ENCODE measurements around the gene DAZAP2. TPM values are rescaled to one million over a fixed set of nuclear protein-coding genes. Genes with fewer than 3 reads are reported as not detected.
"Not testable (repeated sequence)": the region's sequence is repeated elsewhere in the genome, so short reads cannot be mapped to it uniquely, and the experiment has no call there.

Gene DAZAP2
- total RNA-seq, 1 donor from 2014 or later = 263 TPM

DNA sequence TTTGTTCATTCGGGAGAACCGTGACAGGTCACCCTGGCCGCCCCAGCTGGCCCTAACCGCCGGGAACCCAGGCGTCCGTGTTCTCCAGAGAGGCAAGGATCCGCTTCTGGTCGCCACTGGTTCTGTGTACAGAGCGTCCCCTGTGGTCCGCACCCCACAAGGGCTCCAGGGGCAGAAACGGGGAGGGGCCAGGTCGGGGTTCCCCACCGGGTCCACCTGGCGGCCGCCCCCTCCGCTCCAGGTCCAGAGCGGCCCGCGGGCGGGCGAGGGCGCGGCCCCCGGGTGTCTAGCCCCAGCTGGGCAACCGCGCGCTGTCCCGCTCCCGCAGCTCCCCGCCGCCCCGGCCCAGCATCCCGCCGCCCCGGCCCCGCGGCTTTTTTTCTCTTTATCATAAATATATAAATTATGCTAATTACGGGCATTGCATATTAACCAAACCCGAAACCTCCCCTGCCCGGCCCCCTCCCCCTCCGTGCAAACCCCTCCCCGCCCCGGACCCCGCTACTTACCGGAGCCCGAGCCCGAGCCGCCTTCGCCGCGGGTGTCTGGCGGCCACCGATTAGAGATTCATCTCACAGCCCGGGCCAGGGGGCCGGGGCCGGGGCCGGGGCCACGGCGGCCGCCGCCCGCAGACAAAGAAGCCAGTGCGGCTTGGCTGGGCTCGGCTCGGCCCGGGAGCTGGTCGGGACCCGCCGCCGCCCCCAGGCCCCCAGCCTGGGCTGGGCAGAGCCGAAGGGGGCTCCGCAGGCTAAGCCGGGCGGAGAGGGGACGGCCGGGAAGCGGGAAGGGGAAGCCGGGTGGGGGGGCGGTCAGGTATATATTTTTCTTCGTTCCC, 21.3 kb upstream of the DAZAP2 start:
- DNase-seq (ENCODE audit: low spot score) = peak; percentile 40

DNA sequence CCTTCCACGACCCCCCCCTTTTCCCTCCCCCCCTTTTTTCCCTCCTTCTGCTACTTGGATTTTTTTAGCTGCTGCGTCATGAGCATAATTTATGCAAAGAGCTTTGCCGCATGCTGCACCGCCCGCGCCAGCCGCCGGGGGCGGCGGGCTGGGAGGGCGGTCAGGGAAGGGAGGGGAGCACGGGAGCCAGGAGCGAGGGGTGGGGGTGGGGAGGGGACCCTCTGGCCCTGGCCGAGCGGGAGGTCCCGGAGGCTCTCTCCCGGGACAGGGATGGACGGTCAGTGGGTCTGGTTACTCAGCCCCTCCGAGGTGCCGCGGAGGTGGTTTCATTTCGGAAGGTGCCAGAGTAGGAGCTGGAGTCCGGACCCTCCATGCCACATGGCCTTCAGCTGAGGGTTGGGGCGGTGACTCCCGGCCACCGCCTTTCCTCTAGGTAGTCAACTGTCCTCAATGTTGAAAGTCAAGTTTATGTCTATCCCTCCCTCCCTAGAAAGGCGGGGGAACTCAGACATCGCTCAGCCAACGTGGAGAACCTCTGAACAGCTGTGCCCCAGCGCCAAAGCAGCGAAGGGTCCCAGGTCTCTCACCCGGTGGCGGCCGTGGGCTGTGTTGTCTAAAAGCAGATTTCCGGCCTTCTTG, 20.5 kb upstream of the DAZAP2 start, which contains the start of gene POU6F1:
POU6F1 (minus strand) TSS at position 95 of the 639 bp plus-strand sequence. CDS start 11,226 bp downstream, outside the sequence.
- DNase-seq (ENCODE audit: low spot score) = peak; percentile 65

DNA sequence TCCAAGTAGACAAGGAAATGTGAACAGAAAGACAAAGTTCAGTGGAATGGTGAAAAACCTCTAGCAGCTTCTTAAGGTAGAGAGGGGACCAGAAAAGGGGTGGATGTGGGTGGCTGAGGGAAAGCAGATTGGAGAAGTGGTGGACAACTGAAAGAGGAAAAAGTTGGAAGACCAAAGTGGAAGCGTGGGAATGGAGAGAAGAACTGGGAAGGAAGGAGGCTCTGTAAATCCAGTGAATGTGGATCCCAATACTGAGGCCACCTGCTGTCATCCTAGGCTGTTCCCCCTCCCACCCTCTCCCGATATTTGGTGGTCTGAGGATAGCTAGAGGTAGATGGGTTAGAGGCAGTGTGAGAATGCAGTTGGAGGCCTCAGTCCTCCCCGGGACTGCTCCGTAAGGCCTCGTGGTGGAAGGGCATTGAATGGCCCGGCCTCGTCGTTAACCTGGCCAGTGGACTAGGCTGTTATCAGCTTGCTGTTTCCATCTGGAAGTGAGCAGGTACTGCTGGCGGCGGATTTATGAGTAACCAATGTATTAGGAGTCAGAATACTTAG, 19.9 kb upstream of the DAZAP2 start:
- peak; percentile 36 for DNase-seq (ENCODE audit: low spot score)

GRCh38 chr12:51219322-51219721, 19.3 kb upstream of the DAZAP2 start:
- no peak for DNase-seq (ENCODE audit: low spot score)

- DNase-seq (ENCODE audit: low spot score) = not testable (repeated sequence)
Observed at GRCh38 chr12:51219857-51220256, 18.8 kb upstream of the DAZAP2 start.

GRCh38 chr12:51222461-51222860, 16.2 kb upstream of the DAZAP2 start:
- no peak for DNase-seq (ENCODE audit: low spot score)

GRCh38 chr12:51224625-51225024, 14.0 kb upstream of the DAZAP2 start:
- no peak for DNase-seq (ENCODE audit: low spot score)

DNA sequence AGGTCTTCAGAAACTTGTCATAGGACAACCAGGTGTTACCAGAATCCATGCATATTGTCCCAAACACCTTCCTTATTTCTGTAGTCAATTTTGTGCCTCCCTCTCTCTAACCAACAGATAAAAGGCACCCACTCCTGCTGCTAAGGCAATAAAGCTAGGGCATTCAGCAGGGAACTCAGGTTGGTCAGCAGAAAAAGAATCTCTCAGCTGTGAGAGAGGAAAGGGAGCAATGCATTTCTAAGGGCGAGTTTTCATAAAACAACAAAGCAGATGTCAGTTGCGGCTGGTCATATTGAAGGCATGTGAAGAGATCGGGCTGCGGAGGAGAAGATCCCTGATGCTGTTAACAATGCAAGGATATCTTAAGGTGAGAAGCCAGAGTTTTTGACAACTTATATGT, 13.4 kb upstream of the DAZAP2 start:
- no peak for DNase-seq (ENCODE audit: low spot score)

DNA sequence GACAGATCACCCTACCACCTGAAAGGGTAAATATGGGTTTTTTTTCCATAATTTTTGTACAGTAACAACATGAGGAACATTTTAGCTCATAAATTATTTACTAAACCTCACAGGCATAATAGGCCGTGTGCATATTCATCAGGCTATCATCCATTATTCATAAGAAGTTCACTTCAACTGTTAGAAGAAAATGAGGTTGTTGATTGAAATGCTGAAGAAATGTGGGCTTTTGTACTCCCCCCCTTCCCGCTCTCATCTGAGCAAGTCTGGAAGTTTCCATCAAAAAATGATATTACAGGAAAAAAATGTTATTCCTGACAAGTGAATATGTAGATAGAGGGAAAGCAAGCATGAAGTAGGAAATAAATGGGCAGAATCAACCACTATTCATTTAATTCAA, 12.9 kb upstream of the DAZAP2 start:
- DNase-seq (ENCODE audit: low spot score) = no peak

GRCh38 chr12:51227112-51227511, 11.5 kb upstream of the DAZAP2 start:
- not testable (repeated sequence) for DNase-seq (ENCODE audit: low spot score)

GRCh38 chr12:51227962-51228361, 10.7 kb upstream of the DAZAP2 start:
- DNase-seq (ENCODE audit: low spot score) = no peak

- DNase-seq (ENCODE audit: low spot score) = no peak
Observed at GRCh38 chr12:51229116-51229809, 9.4 kb upstream of the DAZAP2 start.

DNA sequence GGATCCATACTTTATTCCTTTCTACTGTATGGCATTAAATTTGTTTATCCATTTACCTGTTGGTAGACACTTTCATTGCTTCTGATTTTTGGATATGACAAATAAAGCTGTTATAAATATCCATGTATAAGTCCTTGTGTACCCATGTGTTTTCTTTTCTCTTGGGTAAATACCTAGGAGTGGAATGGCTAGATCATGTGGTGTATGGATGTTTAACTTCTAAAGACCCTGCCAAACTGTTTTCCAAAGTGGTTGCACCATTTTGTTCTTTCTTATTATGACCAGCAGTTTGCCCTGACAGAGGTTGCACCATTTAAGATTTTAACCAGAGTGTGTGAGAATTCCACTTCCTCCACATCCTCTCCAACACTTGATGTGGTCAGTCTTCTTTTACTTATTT, 6.0 kb upstream of the DAZAP2 start:
- no peak for DNase-seq (ENCODE audit: low spot score)

DNA sequence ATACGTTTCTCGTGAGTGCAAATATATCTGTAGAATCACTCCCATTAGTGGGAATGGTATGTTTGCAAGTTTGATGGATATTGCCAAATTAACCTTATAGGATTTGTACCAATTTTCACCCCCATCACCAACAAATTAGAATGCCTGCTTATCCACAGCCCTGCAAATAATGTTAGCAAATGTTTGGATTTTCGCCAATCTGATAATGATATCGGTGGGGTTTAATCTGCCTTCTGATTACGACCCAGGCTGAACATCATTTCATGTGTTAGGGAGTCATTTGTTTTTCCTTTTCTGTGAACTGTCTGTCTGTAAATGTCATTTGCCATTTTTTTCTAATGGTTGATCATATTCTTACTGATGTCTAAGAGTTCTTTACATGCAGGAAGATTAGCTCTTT, 4.1 kb upstream of the DAZAP2 start:
- no peak for DNase-seq (ENCODE audit: low spot score)

- DNase-seq (ENCODE audit: low spot score) = no peak
Observed at GRCh38 chr12:51238037-51238509, 553 bp upstream of the DAZAP2 start.

DNA sequence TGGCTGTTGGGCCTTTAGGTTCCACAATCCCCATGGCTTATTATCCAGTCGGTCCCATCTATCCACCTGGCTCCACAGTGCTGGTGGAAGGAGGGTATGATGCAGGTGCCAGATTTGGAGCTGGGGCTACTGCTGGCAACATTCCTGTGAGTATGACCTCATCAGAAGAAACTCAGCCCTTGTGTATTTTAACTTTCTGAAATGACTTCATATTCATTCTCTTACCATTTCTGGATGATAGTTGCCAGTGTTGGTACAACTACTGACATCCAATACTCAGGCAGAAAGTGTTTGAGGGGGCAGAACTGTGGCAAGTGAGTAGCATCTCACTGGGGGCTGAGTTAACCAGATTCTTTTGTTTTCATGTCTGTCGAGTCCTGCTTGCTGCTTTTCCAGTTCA, 2.3 kb downstream of the DAZAP2 start:
- no peak for DNase-seq (ENCODE audit: low spot score)

DNA sequence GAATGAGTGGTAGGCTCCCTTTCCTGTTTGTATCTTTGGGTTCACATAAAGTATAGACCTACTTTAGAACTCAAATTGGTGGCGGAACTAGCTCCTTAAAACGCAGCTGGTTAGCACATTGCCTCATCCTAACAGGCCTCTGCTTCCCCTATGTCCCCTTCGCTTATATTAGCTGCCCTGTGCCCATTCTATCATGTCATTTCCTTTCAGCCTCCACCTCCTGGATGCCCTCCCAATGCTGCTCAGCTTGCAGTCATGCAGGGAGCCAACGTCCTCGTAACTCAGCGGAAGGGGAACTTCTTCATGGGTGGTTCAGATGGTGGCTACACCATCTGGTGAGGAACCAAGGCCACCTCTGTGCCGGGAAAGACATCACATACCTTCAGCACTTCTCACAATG, 3.5 kb downstream of the DAZAP2 start:
- no peak for DNase-seq (ENCODE audit: low spot score)

- no peak for DNase-seq (ENCODE audit: low spot score)
Observed at GRCh38 chr12:51242876-51243275, 4.2 kb downstream of the DAZAP2 start.

GRCh38 chr12:51244269-51244668, 5.6 kb downstream of the DAZAP2 start:
- DNase-seq (ENCODE audit: low spot score) = no peak

GRCh38 chr12:51245476-51246253, 7.0 kb downstream of the DAZAP2 start:
- no peak for DNase-seq (ENCODE audit: low spot score)

DNA sequence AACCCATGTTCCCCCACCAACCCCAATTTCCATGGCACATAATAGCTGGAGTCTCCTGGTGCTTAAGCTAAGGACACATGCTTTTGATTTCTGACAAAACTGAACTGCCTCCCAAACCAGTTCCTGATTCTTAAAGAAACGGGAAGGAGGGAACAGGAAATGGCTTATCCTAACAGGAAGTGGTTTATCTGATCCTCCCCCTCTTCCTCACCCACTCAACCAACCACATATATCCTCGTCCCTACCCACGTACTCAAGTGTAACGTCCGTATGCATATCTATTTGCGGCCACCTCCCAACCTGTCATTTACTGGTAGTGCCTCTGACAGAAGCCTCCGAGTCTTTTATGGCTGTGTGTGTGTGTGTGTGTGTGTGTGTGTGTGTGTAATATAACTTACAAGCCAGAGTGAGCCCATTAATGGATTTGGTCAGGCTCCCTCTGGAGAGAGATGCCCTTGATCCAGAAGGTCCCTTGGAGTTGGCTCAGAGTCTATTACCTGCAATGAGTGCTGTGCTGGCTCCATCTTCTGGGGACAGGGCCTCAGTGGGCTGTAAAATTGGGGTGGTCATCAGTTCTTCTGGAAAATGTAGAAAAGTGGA, 7.7 kb downstream of the DAZAP2 start:
- DNase-seq (ENCODE audit: low spot score) = peak; percentile 24

All from mucosa of gallbladder (tissue), 1 donor.